GM21528 (cell line): ENCODE results near the gene POLRMT.
"Not testable (repeated sequence)": the region's sequence is repeated elsewhere in the genome, so short reads cannot be mapped to it uniquely, and the experiment has no call there.

Source experiments
- ATAC-seq: cut with Tn5 transposase; IDR thresholded peaks from one replicate; pipeline ENCODE4 v1.9.1; 2021; ENCODE audit warnings: mild to moderate bottlenecking, moderate library complexity; ENCODE audit not compliant: unreplicated experiment, low FRiP score

Gene POLRMT

DNA sequence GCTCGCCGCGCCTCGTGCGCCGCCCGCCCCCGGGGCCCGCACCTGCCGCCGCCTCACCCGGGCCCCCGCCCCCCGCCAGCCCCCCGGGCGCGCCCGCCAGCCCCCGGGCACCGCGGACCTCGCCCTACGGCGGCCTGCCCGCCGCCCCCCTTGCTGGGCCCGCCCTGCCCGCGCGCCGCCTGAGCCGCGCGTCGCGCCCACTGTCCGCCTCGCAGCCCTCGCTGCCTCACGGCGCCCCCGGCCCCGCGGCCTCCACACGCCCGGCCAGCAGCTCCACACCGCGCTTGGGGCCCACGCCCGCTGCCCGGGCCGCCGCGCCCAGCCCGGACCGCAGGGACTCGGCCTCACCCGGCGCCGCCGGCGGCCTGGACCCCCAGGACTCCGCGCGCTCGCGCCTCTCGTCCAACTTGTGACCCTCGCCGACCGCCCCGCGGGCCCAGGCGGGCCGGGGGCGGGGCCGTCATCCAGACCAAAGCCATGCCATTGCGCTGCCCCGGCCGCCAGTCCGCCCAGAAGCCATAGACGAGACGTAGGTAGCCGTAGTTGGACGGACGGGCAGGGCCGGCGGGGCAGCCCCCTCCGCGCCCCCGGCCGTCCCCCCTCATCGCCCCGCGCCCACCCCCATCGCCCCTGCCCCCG, 17.2 kb downstream of the POLRMT start:
- no peak for ATAC-seq

DNA sequence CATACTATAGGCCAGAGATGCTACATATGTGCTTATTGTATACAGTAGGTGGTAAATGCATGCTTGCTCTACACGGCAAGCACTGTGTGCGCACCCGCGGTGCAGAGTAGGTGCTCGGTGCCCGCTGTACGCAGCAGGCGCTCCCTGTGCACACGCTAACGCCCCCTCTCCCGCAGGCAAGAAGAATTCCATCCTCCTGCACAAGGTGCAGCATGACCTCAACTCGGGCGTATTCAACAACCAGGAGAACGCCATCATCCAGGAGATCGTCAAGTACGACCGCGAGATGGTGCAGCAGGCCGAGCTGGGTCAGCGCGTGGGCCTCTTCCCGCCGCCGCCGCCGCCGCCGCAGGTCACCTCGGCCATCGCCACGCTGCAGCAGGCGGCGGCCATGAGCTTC, 17.7 kb downstream of the POLRMT start:
- no peak for ATAC-seq

DNA sequence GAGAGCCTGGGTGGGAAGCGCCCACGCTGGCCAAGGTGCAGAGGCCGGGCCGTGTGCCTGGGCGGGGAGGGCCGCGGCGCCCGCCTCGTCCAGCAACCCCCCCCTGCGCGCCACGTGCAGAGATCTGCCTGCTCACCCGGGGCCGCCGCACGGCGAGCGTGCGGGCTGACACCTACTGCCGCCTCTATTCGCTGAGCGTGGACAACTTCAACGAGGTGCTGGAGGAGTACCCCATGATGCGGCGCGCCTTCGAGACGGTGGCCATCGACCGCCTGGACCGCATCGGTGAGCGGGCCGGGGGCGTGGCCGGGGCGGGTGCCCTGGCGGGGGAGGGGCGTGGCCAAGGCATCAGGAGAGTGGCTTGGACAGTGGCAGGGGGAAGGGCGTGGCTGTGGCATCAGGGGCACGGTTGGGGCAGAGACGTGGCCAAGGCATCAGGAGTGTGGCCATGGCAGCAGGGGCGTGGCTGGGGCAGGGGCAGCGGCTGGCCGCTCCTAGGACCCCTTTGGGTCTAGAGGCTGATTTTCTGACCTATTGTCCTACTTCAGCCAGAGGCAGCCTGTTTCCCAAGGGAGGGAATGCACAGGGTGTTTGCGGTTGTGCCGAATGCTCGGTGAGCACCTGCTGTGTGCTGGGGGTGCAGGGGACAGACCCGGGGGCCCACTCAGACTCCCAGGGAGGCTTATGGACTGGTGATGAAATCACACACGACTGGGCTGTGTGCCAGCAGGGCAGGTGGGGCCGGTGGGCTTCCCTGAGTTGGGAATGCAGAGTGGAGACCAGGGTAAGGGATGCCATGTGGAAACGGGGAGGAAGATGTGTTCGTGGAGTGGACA, 19.4 kb downstream of the POLRMT start:
- ATAC-seq: no peak

- no peak for ATAC-seq
Observed at GRCh38 chr19:612941-613340, 20.4 kb downstream of the POLRMT start.

DNA sequence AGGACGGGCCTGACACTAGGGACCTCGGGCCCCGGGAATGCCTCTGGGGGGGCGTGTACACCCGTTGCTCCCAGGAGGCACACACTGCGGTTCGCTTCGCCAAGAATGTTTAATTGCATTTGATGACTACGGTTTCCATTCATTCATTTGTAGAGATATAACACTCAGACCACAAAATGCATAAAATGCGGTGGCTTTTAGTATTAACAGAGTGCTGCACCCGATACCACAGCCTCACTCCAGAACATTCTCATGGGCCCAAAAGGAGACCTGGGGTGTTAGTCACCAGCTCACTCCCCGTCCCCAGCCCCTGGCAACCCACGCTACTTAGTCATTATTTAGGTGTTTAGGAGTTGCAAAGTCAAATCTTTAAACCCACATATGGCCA, 21.9 kb downstream of the POLRMT start:
- ATAC-seq: no peak

DNA sequence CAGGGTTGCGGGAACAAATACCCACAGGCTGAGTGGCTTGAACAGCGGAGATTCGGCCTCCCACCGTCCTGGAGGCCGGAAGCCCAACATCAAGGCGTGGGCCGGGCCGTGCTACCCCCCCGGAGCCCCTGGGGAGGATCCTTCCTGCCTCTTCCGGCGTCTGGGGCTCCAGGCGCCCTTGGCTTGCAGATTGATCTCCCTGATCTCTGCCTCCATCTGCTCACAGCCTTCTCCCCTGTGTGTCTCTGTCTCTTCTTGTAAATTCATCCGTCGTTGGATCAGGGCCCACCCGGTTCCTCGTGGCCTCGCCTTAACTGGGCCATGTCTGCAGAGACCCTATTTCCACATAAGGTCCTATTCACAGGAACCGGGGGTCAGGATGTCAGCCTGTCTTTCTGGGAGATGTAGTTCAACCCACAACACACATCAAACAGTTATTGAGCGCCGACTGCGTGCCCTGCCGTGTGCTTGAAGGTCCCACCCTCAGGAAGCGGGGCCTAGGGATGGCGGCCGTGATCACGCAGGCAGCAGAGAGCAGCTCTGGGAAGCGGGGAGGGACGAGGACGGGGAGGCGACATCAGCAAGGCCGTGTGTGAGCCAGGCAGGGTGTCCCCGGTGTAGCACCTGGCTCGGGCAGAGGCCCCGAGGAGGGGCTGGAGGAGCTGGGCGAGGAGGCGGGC, 22.4 kb downstream of the POLRMT start:
- ATAC-seq: no peak

- no peak for ATAC-seq
Observed at GRCh38 chr19:610071-610800, 23.1 kb downstream of the POLRMT start.

DNA sequence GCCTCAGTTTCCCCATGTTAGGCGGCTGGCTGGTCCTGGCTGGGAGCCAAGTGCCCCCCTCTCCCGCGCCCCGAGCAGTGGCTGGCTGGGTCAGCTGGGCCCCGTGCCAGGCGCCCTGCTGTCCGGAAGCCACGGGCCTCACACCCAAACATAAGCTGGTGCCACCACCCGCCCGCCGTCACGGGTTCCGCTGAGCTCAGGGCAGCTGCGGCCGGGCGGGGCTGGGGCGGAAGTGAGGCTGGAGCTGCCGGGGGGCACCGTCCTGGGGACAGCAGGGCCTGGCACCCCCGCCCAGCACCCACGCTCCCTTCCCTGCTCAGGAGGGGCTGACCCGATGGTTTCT, 24.4 kb downstream of the POLRMT start:
- no peak for ATAC-seq

- ATAC-seq: no peak
Observed at GRCh38 chr19:608155-609003, 25.0 kb downstream of the POLRMT start.

GRCh38 chr19:607301-608154, 25.8 kb downstream of the POLRMT start:
- no peak for ATAC-seq

- not testable (repeated sequence) for ATAC-seq
Observed at GRCh38 chr19:605061-605971, 28.0 kb downstream of the POLRMT start.

GRCh38 chr19:604355-604754, 29.0 kb downstream of the POLRMT start:
- no peak for ATAC-seq

GRCh38 chr19:603779-604178, 29.6 kb downstream of the POLRMT start:
- ATAC-seq: not testable (repeated sequence)

DNA sequence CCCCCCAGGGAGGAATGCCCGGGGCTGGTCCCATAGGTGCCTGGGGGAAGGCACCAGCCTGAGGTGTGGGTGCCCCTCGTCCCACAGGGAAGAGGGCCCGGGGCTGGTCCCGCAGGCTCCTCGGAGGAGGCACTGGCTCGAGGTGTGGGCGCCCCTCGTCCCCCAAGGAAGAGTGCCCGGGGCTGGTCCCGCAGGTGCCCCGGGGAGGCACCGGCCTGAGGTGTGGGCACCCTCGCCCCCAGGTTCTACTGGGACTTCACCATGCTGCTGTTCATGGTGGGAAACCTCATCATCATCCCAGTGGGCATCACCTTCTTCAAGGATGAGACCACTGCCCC, 30.1 kb downstream of the POLRMT start:
- ATAC-seq: not testable (repeated sequence)

DNA sequence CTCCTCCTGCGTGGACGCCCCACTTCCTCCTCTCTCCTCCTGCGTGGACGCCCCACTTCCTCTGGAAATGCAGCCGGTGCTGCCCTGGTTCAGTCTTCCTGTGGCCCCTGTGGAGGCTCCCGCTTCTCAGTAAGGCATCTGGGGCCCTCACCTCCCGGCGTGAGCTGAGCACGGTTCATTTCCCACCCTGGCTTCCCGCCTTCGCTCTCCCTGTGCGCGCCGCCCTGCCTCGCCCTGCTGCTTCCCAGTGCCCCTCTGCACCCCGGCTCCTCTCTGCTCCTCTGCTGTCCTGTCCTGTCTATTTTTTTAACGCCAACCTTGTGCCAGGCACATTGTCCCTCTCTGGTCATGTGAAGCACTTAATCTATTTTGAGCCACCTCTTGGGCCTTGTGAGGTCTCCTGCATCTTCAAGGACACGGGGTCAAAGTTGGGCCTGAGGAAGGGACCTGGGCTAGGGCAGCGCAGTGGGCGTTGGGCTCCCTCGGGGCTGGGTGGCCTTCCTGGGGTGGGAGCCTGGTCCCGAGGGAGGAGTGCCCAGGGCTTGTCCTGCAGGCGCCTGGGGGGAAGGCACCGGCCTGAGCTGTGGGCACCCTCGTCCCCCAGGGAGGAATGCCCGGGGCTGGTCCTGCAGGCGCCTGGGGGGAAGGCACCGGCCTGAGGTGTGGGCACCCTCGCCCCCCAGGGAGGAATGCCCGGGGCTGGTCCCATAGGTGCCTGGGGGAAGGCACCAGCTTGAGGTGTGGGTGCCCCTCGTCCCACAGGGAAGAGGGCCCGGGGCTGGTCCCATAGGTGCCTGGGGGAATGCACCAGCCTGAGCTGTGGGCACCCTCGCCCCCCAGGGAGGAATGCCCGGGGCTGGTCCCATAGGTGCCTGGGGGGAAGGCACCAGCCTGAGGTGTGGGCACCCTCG, 30.7 kb downstream of the POLRMT start:
- ATAC-seq: no peak

GRCh38 chr19:601790-602189, 31.5 kb downstream of the POLRMT start:
- no peak for ATAC-seq

DNA sequence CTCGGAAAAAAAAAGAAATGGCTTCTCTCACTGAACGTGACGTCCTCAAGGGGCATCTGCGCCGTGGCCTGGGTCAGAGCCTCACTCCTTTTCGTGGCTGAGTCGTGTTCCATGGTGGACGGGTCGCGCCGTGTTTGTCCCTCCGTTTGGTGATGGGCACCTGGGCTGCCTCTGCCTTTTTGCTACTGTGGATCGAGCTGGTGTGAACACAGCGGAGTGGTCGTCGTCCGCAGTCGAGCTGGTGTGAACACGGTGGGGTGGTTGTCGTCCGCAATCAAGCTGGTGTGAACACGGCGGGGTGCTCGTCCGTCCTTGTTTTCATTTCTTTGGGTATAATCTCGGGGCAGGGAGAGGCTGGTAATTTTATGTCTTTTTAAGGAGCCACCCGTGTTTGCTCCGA, 32.0 kb downstream of the POLRMT start:
- ATAC-seq: no peak
